HG03159 (cell line): ENCODE measurements around the gene FFAR2.
"Not testable (repeated sequence)": the region's sequence is repeated elsewhere in the genome, so short reads cannot be mapped to it uniquely, and the experiment has no call there.

Experiments used
- ATAC-seq: cut with Tn5 transposase; IDR thresholded peaks from one replicate; pipeline ENCODE4 v1.9.1; 2021; ENCODE audit warnings: mild to moderate bottlenecking, moderate library complexity; ENCODE audit not compliant: unreplicated experiment

FFAR2 gene

GRCh38 chr19:35454663-35455062 is 6.6 kb downstream of the FFAR2 start:
- no peak for ATAC-seq

GRCh38 chr19:35455616-35456201 is 7.7 kb downstream of the FFAR2 start:
- no peak for ATAC-seq

- ATAC-seq: no peak
Measured at GRCh38 chr19:35457173-35457572, 9.1 kb downstream of the FFAR2 start.

DNA sequence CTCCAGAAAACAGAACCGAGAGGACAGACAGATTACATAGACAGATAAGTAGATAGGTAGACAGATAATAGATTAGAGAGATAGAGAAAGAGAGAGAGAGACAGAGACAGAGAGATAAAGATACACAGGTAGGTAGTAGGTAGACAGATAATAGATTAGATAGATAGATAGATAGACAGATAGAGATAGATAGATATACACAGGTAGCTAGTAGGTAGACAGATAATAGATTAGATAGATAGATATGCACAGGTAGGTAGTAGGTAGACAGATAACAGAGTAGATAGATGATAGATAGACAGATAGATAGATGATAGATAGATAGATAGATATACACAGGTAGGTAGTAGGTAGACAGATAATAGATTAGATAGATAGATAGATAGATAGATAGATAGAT is 10.1 kb downstream of the FFAR2 start:
- ATAC-seq: no peak

DNA sequence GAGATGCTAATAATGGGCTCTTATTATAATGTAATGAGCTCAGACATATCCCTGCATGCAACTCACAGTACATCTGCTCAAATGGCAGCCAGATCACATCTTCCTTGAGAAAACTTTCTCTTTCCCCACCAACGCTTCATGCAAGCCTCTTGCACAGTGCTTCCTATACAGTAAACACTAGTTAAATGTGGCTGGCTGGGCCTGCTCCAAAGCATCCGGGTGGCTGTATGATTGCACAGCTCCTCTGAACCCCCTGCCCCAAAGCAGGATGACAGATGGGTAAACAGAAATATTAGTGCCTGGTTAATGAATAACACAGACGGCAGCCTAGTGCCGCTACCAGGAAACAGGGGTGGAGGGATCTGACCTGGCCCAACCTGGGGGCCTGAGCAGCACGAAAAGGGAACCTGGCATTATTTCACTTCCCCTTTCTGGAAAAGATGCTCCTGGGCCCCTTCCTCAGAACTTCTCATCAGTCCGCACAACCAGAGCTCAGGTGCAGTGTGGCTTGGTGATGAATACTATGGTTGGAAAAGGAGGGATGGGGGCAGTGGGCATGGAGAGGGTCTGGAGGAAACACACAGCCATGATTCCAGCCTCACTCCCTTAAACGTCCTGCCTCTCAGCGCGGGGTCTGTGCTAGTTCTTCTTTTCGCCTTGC is 10.8 kb downstream of the FFAR2 start:
- peak; percentile 44 for ATAC-seq

DNA sequence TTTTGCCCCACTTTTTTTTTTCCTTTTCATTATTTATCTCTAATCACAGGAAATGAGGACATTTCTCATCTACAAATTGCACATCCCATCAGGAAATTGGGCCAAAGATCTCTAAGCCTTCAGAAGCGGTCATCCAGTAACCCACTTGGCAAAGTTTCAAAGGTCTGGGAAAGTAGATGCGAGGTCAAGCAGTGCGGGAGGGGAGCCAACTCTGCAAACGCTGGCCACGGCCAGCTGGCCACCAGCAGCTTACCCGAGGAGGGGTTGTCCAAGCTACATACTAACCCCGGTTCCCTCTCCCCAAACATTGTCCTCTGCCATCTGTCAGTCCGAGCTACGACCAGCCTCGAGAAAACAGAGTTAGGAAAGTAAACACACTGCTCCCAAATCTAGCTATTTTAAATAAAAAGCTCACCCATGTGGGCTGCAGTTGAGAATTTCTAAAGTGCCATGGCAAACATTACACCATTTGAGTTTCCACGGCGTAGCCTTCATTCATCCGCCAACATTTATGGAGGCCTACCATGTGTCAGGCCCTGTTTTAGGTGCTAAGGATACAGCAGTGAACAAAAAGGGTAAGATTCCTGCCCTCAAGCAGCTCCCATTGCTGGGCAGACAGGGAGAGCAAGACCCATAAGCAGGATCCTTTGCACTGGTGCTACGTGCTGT is 11.5 kb downstream of the FFAR2 start:
- no peak for ATAC-seq

DNA sequence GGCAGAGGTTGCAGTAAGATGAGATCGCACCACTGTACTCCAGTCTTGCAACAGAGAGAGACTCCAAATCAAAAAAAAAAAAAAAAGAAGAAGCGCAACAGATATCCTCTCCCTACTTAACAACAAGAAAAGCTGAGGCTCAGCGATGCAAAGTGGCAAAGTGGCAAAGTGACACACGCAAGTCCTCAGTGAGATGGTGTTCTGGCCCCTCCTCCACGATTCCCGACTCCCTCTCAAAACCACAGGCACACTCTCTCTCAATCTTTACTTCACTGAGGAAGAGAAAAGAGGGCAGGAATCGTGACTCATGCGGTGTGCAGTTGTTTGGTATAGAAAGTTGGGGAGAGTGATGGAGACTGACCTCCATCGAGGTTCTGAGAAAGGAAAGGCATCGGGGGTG is 12.6 kb downstream of the FFAR2 start:
- no peak for ATAC-seq

GRCh38 chr19:35461060-35461459 is 13.0 kb downstream of the FFAR2 start:
- ATAC-seq: no peak

- ATAC-seq: not testable (repeated sequence)
Measured at GRCh38 chr19:35461788-35462187, 13.7 kb downstream of the FFAR2 start.

- ATAC-seq: peak; percentile 65
Measured at GRCh38 chr19:35462476-35462953, 14.5 kb downstream of the FFAR2 start.

DNA sequence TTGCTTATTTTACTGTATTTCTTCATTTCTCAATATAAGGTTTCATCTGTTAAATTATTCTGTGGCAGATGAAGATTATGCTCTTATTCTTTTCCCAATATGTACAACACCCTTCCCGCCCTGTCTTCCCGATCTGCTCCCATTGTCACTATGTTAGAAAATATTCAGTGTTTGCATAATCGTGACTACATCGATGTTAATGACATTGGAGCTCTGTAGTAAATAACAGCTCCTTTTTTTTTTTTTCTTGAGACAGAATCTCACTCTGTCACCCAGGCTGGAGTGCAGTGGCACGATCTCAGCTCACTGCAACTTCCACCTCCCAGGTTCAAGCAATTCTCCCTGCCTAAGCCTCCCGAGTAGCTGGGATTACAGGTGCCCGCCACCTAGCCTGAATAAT is 14.9 kb downstream of the FFAR2 start:
- ATAC-seq: not testable (repeated sequence)

DNA sequence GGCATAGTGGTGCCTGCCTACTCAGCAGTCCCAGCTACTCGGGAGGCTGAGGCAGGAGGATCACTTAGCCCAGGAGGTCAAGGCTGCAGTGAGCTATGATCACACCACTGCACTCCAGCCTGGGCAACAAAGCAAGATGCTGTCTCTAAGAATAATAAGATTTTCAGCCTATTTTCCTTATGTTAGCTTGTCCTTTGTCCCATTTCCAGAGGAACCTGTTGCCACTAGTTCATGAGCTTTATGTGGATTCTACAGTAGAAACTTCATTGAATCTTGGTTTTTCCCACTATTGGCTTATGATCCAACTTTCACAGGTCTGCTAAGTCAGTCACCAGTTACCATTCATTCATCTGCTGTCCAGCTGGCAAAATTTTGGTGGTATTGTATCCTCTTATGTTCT is 18.2 kb downstream of the FFAR2 start:
- no peak for ATAC-seq

DNA sequence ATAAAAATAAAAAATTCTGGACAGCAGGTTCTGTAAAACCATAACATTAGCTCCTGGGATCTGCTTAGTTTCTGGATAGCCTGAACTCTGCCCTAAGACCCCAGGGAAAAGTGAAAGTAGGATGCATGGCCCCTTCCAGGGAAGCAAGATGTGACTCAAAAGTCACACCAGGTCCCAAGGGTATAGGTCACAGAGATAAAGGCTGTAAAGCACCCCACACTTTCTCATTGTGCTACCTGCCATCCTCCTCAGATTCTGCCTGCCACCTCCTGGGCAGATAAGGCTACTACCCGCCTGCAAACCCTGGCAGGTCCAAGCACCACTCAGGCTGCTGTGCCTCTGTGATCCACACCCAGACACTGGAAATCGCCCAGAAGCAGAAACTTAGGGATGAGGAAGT is 20.6 kb downstream of the FFAR2 start:
- ATAC-seq: peak; percentile 63

DNA sequence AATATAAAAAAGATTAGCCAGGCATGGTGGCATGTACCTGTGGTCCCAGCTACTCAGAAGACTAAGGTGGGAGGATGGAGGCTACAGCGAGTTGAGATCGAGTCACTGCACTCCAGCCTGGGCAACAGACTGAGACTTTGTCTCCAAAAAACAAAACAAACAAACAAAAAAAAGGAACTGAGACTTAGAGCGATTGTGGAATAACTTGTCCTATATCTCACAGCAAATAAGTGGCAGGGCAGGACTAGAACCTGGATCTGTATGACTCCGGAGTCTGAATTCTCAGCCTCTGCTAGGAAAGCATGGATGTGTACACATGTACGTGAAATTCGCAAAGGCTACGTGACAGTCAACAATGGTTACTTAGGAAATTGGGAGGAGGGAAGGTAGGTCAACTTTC is 22.1 kb downstream of the FFAR2 start:
- ATAC-seq: no peak

GRCh38 chr19:35471075-35471474 is 23.0 kb downstream of the FFAR2 start:
- ATAC-seq: not testable (repeated sequence)

DNA sequence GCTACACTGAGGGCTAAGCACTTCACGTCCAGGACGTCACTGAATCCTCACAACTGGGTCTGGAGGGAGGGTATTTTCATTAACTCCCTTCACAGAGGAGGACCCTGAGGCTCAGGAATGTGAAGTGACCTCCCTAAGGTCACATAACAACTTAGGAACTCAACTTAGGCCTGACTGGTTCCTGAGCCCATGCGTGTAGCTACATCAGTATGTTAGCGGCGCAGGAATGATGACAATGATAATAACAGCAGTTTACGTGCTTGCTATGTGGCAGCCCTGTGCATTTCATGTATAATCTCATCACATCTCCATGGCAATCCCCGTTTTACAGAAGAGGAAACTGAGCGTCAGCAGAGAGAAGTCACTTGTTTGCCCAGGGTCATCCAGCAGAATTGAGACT is 23.9 kb downstream of the FFAR2 start:
- no peak for ATAC-seq

DNA sequence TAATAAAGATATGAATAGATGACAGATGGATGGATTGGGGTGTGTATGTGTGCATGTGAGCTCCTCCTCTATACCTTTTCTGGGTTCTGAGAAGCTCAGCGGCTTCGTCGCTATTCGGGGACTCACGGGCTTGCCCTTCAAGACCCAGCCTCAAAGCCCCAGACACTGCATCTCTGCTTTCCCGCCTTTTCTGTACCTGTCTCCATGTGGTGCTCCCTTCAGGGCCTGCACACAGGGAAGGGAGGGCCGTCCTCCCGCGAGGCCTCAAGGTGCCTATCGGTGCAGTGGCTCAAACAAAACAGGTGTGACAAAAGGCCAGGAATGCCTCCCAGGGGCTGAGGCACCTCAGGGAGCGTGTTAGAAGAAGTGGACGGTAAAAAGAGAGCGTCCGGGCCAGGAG is 26.0 kb downstream of the FFAR2 start:
- ATAC-seq: no peak

DNA sequence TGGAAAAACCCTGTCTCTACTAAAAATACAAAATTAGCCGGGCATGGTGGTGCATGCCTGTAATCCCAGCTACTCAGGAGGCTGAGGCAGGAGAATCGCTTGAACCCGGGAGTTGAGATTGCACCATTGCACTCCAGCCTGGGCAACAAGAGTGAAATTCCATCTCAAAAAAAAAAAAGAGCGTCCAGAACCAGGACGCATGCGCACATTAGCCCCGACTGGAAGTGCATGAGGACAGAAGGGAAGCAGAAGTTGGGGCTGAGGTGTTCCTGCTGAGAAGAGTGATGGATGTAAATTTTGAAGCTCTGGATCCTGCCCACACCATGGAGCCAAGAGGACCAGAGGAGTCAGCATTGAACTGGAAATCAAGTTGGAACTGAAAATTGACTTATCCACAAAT is 26.5 kb downstream of the FFAR2 start:
- not testable (repeated sequence) for ATAC-seq

DNA sequence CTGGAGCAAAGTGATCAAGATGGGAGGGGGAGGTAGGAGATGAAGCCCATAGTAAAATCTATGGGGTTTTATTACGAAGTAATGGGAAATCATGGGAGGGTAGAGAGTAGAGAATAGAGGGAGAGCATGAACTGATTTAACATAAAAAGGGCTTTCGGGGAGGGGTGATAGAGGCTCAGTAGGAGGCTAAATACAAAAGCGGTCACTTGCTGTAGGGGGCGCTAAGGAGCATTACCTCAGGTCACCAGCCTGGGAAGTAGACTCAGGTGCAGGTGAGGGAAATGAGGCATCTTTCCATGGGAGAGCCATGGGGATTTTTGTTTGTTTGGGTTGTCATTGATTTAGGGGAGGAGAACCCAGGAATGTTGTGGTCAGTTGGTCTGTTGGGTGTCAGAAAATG is 28.1 kb downstream of the FFAR2 start:
- no peak for ATAC-seq

- no peak for ATAC-seq
Measured at GRCh38 chr19:35478794-35479677, 31.0 kb downstream of the FFAR2 start.

DNA sequence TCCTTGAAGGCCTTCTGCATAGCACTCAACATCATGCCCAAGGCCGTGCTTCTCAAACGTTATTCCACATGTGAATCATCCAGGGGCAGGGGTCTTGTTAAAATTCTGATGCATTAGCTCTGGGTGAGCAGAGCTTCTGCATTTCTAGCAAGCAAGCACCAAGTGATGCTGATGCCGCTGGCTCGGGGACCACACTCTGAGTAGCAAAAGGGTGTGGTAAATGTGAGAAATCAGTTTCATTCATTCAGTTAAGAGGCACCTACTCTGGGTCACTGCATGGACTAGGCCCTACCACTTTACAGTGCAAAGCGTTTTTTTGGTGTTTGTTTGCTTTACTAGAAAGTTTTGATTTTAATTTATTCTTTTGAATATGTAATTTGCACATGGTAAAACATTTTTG is 35.0 kb downstream of the FFAR2 start:
- no peak for ATAC-seq
